ENCODE measurements around the gene ITGA3. TPM values are rescaled to one million over a fixed set of nuclear protein-coding genes. Genes with fewer than 3 reads are reported as not detected.
"Not testable (repeated sequence)": the region's sequence is repeated elsewhere in the genome, so short reads cannot be mapped to it uniquely, and the experiment has no call there.

Gene ITGA3
- total and polyA plus RNA-seq, 4 donors: 48.1 to 159 (median 131) TPM

GRCh38 chr17:50040496-50040895, 15.4 kb upstream of the ITGA3 start:
- H3K36me3 ChIP-seq (ENCODE audit: control insufficient read depth in 1 of 2, insufficient read depth in 2 of 2, low read length in 1 of 2); intact Hi-C loops (cut with DNase I); H3K4me3 ChIP-seq (ENCODE audit: low read length in 2 of 2); H3K27ac ChIP-seq (ENCODE audit: low read depth in 1 of 2, low read length in 2 of 2); H3K9me3 ChIP-seq (ENCODE audit: control insufficient read depth, low read length); DNase-seq; H3K27me3 ChIP-seq (ENCODE audit: control insufficient read depth in 1 of 2, insufficient read depth in 2 of 2, low read length in 1 of 2); ATAC-seq (ENCODE audit: low FRiP score); H3K4me1 ChIP-seq (ENCODE audit: control insufficient read depth in 1 of 2, insufficient read depth in 2 of 2, low read length in 2 of 2): not testable (repeated sequence)
- 95 to 98% methylated on average over 5 of the region's 5 CpGs for WGBS, 2 donors

DNA sequence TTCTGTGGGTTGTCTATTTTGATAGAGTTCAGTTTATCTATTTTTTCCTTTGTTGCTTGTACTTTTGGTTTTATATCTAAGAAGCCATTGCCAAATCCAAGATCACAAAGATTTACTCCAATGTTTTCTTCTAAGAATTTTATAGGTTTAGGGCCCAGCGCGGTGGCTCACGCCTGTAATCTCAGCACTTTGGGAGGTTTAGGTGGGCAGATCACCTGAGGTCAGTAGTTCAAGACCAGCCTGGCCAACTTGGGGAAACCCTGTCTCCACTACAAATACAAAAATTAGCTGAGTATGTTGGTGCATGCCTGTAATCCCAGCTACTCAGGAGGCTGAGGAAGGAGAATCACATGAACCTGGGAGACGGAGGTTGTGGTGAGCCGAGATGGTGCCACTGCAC, 13.7 kb upstream of the ITGA3 start:
- Histone ChIP-seq H3K36me3 (ENCODE audit: control insufficient read depth in 1 of 2, insufficient read depth in 2 of 2, low read length in 1 of 2) (no peaks in the 10 kb centered on the region), H3K9me3 (ENCODE audit: control insufficient read depth, low read length) (no peaks in the 10 kb centered on the region), H3K27me3 (ENCODE audit: control insufficient read depth in 1 of 2, insufficient read depth in 2 of 2, low read length in 1 of 2) (no peaks in the 10 kb centered on the region), H3K4me1 (ENCODE audit: control insufficient read depth in 1 of 2, insufficient read depth in 2 of 2, low read length in 2 of 2) (no peaks in the 10 kb centered on the region), H3K27ac (ENCODE audit: low read depth in 1 of 2, low read length in 2 of 2) (no peak overlapping the region), H3K4me3 (ENCODE audit: low read length in 2 of 2) (no peak overlapping the region)
- DNase-seq (peak in 1 of 2 donors; percentile 3), ATAC-seq (ENCODE audit: low FRiP score) (no peak)
- intact Hi-C loops (cut with DNase I): no loop called here
- 96 to 99% methylated on average over 5 of the region's 5 CpGs for WGBS, 2 donors

GRCh38 chr17:50043290-50044148, 12.4 kb upstream of the ITGA3 start:
- DNase-seq: peak; percentile 83 to 87
- intact Hi-C loops (cut with DNase I): no loop called here
- H3K27ac ChIP-seq (ENCODE audit: low read depth in 1 of 2, low read length in 2 of 2): no peak overlapping the region

DNA sequence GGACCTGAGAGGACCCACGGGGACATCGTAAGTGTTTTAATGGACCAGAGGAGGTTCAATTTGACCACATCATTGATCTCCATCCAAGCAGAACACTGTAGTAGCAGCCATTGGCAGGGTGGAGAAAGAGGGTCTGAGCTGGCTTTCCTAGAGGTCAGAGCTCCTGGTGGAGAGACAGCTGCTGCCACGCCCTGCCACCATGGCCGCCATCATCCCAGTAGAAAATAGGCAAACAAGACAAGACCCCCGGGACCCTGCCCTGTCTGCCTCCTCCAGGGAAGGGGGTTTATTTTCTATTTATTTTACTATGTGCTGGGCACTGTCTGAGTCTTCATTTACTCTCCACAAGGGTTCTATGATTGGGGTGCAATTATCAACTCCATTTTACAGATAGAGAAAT, 11.4 kb upstream of the ITGA3 start:
- DNase-seq (peak in 1 of 2 donors; percentile 42), ATAC-seq (ENCODE audit: low FRiP score) (no peak)
- Histone ChIP-seq H3K4me1 (ENCODE audit: control insufficient read depth in 1 of 2, insufficient read depth in 2 of 2, low read length in 2 of 2) (no peaks in the 10 kb centered on the region), H3K27me3 (ENCODE audit: control insufficient read depth in 1 of 2, insufficient read depth in 2 of 2, low read length in 1 of 2) (no peaks in the 10 kb centered on the region), H3K36me3 (ENCODE audit: control insufficient read depth in 1 of 2, insufficient read depth in 2 of 2, low read length in 1 of 2) (no peaks in the 10 kb centered on the region), H3K27ac (ENCODE audit: low read depth in 1 of 2, low read length in 2 of 2) (no peak overlapping the region), H3K4me3 (ENCODE audit: low read length in 2 of 2) (no peak overlapping the region), H3K9me3 (ENCODE audit: control insufficient read depth, low read length) (no peaks in the 10 kb centered on the region)
- WGBS, 2 donors: 95 to 97% methylated on average over 5 of the region's 5 CpGs
- intact Hi-C loops (cut with DNase I): no loop called here

More at GRCh38 chr17:50043290-50044148, 12.4 kb upstream of the ITGA3 start:
- no peak overlapping the region for H3K4me3 ChIP-seq (ENCODE audit: low read length in 2 of 2)
- no peaks in the 10 kb centered on the region for H3K27me3 ChIP-seq (ENCODE audit: control insufficient read depth in 1 of 2, insufficient read depth in 2 of 2, low read length in 1 of 2)
- H3K4me1 ChIP-seq (ENCODE audit: control insufficient read depth in 1 of 2, insufficient read depth in 2 of 2, low read length in 2 of 2): no peaks in the 10 kb centered on the region
- H3K36me3 ChIP-seq (ENCODE audit: control insufficient read depth in 1 of 2, insufficient read depth in 2 of 2, low read length in 1 of 2): no peaks in the 10 kb centered on the region
- no peaks in the 10 kb centered on the region for H3K9me3 ChIP-seq (ENCODE audit: control insufficient read depth, low read length)
- 42 to 48% methylated on average over 16 of the region's 16 CpGs for WGBS, 2 donors
- peak; percentile 67 for ATAC-seq (ENCODE audit: low FRiP score)

GRCh38 chr17:50045154-50045553, 10.8 kb upstream of the ITGA3 start:
- no peak for ATAC-seq (ENCODE audit: low FRiP score)
- Histone ChIP-seq H3K27ac (ENCODE audit: low read depth in 1 of 2, low read length in 2 of 2) (no peak overlapping the region), H3K4me3 (ENCODE audit: low read length in 2 of 2) (no peak overlapping the region), H3K36me3 (ENCODE audit: control insufficient read depth in 1 of 2, insufficient read depth in 2 of 2, low read length in 1 of 2) (no peaks in the 10 kb centered on the region), H3K4me1 (ENCODE audit: control insufficient read depth in 1 of 2, insufficient read depth in 2 of 2, low read length in 2 of 2) (no peaks in the 10 kb centered on the region), H3K9me3 (ENCODE audit: control insufficient read depth, low read length) (no peaks in the 10 kb centered on the region), H3K27me3 (ENCODE audit: control insufficient read depth in 1 of 2, insufficient read depth in 2 of 2, low read length in 1 of 2) (no peaks in the 10 kb centered on the region)
- intact Hi-C loops (cut with DNase I): no loop called here
- DNase-seq: peak in 1 of 2 donors; percentile 36
- WGBS, 2 donors: 51 to 52% methylated on average over 4 of the region's 4 CpGs

- no peaks in the 10 kb centered on the region for H3K36me3 ChIP-seq (ENCODE audit: control insufficient read depth in 1 of 2, insufficient read depth in 2 of 2, low read length in 1 of 2)
- no peak overlapping the region for H3K4me3 ChIP-seq (ENCODE audit: low read length in 2 of 2)
- H3K4me1 ChIP-seq (ENCODE audit: control insufficient read depth in 1 of 2, insufficient read depth in 2 of 2, low read length in 2 of 2): no peaks in the 10 kb centered on the region
- 92% methylated on average over 2 of the region's 2 CpGs for whole genome bisulfite sequencing, 2 donors
- DNase-seq (peak in 1 of 2 donors; percentile 37), ATAC-seq (ENCODE audit: low FRiP score) (no peak)
- no peaks in the 10 kb centered on the region for H3K27me3 ChIP-seq (ENCODE audit: control insufficient read depth in 1 of 2, insufficient read depth in 2 of 2, low read length in 1 of 2)
- intact Hi-C loops (cut with DNase I): no loop called here
- H3K9me3 ChIP-seq (ENCODE audit: control insufficient read depth, low read length): no peaks in the 10 kb centered on the region
- no peak overlapping the region for H3K27ac ChIP-seq (ENCODE audit: low read depth in 1 of 2, low read length in 2 of 2)
Measured at GRCh38 chr17:50046179-50046578, 9.7 kb upstream of the ITGA3 start.

- Histone ChIP-seq H3K4me1 (ENCODE audit: control insufficient read depth in 1 of 2, insufficient read depth in 2 of 2, low read length in 2 of 2) (no peaks in the 10 kb centered on the region), H3K9me3 (ENCODE audit: control insufficient read depth, low read length) (no peaks in the 10 kb centered on the region), H3K36me3 (ENCODE audit: control insufficient read depth in 1 of 2, insufficient read depth in 2 of 2, low read length in 1 of 2) (no peaks in the 10 kb centered on the region), H3K27me3 (ENCODE audit: control insufficient read depth in 1 of 2, insufficient read depth in 2 of 2, low read length in 1 of 2) (no peaks in the 10 kb centered on the region), H3K27ac (ENCODE audit: low read depth in 1 of 2, low read length in 2 of 2) (no peak overlapping the region), H3K4me3 (ENCODE audit: low read length in 2 of 2) (no peak overlapping the region)
- no peak for ATAC-seq (ENCODE audit: low FRiP score)
- intact Hi-C loops (cut with DNase I): no loop called here
- DNase-seq: peak in 1 of 2 donors; percentile 42
- 84 to 89% methylated on average over 6 of the region's 6 CpGs for WGBS, 2 donors
Measured at GRCh38 chr17:50046667-50047066, 9.2 kb upstream of the ITGA3 start.

- H3K36me3 ChIP-seq (ENCODE audit: control insufficient read depth in 1 of 2, insufficient read depth in 2 of 2, low read length in 1 of 2): no peaks in the 10 kb centered on the region
- no peak for ATAC-seq (ENCODE audit: low FRiP score)
- intact Hi-C loops (cut with DNase I): no loop called here
- no peak overlapping the region for H3K4me3 ChIP-seq (ENCODE audit: low read length in 2 of 2)
- H3K4me1 ChIP-seq (ENCODE audit: control insufficient read depth in 1 of 2, insufficient read depth in 2 of 2, low read length in 2 of 2): no peaks in the 10 kb centered on the region
- H3K27ac ChIP-seq (ENCODE audit: low read depth in 1 of 2, low read length in 2 of 2): no peak overlapping the region
- peak in 1 of 2 donors; percentile 45 for DNase-seq
- H3K9me3 ChIP-seq (ENCODE audit: control insufficient read depth, low read length): no peaks in the 10 kb centered on the region
- H3K27me3 ChIP-seq (ENCODE audit: control insufficient read depth in 1 of 2, insufficient read depth in 2 of 2, low read length in 1 of 2): no peaks in the 10 kb centered on the region
- 95% methylated on average over 6 of the region's 6 CpGs for WGBS, 2 donors
Measured at GRCh38 chr17:50047083-50047482, 8.8 kb upstream of the ITGA3 start.

- no peaks in the 10 kb centered on the region for H3K27me3 ChIP-seq (ENCODE audit: control insufficient read depth in 1 of 2, insufficient read depth in 2 of 2, low read length in 1 of 2)
- H3K27ac ChIP-seq (ENCODE audit: low read depth in 1 of 2, low read length in 2 of 2): no peak overlapping the region
- DNase-seq (peak in 1 of 2 donors; percentile 76), ATAC-seq (ENCODE audit: low FRiP score) (peak; percentile 19)
- no peaks in the 10 kb centered on the region for H3K4me1 ChIP-seq (ENCODE audit: control insufficient read depth in 1 of 2, insufficient read depth in 2 of 2, low read length in 2 of 2)
- intact Hi-C loops (cut with DNase I): no loop called here
- no peaks in the 10 kb centered on the region for H3K9me3 ChIP-seq (ENCODE audit: control insufficient read depth, low read length)
- WGBS, 2 donors: 53% methylated on average over 9 of the region's 9 CpGs
- no peaks in the 10 kb centered on the region for H3K36me3 ChIP-seq (ENCODE audit: control insufficient read depth in 1 of 2, insufficient read depth in 2 of 2, low read length in 1 of 2)
- no peak overlapping the region for H3K4me3 ChIP-seq (ENCODE audit: low read length in 2 of 2)
Measured at GRCh38 chr17:50047488-50048126, 8.3 kb upstream of the ITGA3 start.

Data from aorta (tissue), 5 donors.